Activated CD8-positive, alpha-beta memory T cell treated with anti-CD3 and anti-CD28 coated beads, Interleukin-2, amount 50 U/mL, for 48 hours (primary cell): ENCODE data around the gene SYT15B.
"Not testable (repeated sequence)": the region's sequence is repeated elsewhere in the genome, so short reads cannot be mapped to it uniquely, and the experiment has no call there.

Experiments used
- DNase-seq: peaks from one replicate; pipeline ENCODE4 v3.0.0-alpha.2; 2020

The SYT15B gene

GRCh38 chr10:47763554-47764175 lies at the start of gene SYT15B:
Gene SYT15B (minus strand): TSS chr10:47763592. CDS start chr10:47762640, 952 bp downstream.
- DNase-seq, result not testable (repeated sequence)

GRCh38 chr10:47779590-47779989 lies 16.2 kb upstream of the SYT15B start:
- DNase-seq, result not testable (repeated sequence)

- DNase-seq, result not testable (repeated sequence)
Observed at GRCh38 chr10:47775361-47776231, 12.2 kb upstream of the SYT15B start.

- not testable (repeated sequence) for DNase-seq
Observed at GRCh38 chr10:47770745-47771144, 7.4 kb upstream of the SYT15B start.

- DNase-seq, result not testable (repeated sequence)
Observed at GRCh38 chr10:47768578-47769115, 5.3 kb upstream of the SYT15B start.

GRCh38 chr10:47768085-47768484 lies 4.7 kb upstream of the SYT15B start:
- not testable (repeated sequence) for DNase-seq

- DNase-seq, result not testable (repeated sequence)
Observed at GRCh38 chr10:47767236-47767635, 3.8 kb upstream of the SYT15B start.

- DNase-seq, result not testable (repeated sequence)
Observed at GRCh38 chr10:47765232-47765631, 1.8 kb upstream of the SYT15B start.

GRCh38 chr10:47762674-47763553 lies 478 bp downstream of the SYT15B start:
- DNase-seq, result not testable (repeated sequence)

GRCh38 chr10:47758855-47759254 lies 4.5 kb downstream of the SYT15B start:
- not testable (repeated sequence) for DNase-seq

GRCh38 chr10:47756169-47756568 lies 7.2 kb downstream of the SYT15B start:
- DNase-seq, result not testable (repeated sequence)

GRCh38 chr10:47753871-47754270 lies 9.5 kb downstream of the SYT15B start:
- DNase-seq, result not testable (repeated sequence)

- DNase-seq, result not testable (repeated sequence)
Observed at GRCh38 chr10:47753176-47753575, 10.2 kb downstream of the SYT15B start.

- not testable (repeated sequence) for DNase-seq
Observed at GRCh38 chr10:47751821-47752220, 11.6 kb downstream of the SYT15B start.

- not testable (repeated sequence) for DNase-seq
Observed at GRCh38 chr10:47750360-47750759, 13.0 kb downstream of the SYT15B start.

- not testable (repeated sequence) for DNase-seq
Observed at GRCh38 chr10:47746780-47747376, 16.5 kb downstream of the SYT15B start.

GRCh38 chr10:47744881-47745280 lies 18.5 kb downstream of the SYT15B start:
- not testable (repeated sequence) for DNase-seq

GRCh38 chr10:47743611-47744550 lies 19.5 kb downstream of the SYT15B start:
- peak; percentile 54 for DNase-seq

GRCh38 chr10:47740868-47741267 lies 22.5 kb downstream of the SYT15B start:
- DNase-seq, result not testable (repeated sequence)

GRCh38 chr10:47730911-47731310 lies 32.5 kb downstream of the SYT15B start:
- not testable (repeated sequence) for DNase-seq

GRCh38 chr10:47725740-47726139 lies 37.7 kb downstream of the SYT15B start:
- DNase-seq, result not testable (repeated sequence)
